ENCODE results near the gene NCKAP1. TPM values are rescaled to one million over a fixed set of nuclear protein-coding genes. Genes with fewer than 3 reads are reported as not detected.

The NCKAP1 gene
- total RNA-seq, 1 experiment from 2014 or later: 112 TPM

DNA sequence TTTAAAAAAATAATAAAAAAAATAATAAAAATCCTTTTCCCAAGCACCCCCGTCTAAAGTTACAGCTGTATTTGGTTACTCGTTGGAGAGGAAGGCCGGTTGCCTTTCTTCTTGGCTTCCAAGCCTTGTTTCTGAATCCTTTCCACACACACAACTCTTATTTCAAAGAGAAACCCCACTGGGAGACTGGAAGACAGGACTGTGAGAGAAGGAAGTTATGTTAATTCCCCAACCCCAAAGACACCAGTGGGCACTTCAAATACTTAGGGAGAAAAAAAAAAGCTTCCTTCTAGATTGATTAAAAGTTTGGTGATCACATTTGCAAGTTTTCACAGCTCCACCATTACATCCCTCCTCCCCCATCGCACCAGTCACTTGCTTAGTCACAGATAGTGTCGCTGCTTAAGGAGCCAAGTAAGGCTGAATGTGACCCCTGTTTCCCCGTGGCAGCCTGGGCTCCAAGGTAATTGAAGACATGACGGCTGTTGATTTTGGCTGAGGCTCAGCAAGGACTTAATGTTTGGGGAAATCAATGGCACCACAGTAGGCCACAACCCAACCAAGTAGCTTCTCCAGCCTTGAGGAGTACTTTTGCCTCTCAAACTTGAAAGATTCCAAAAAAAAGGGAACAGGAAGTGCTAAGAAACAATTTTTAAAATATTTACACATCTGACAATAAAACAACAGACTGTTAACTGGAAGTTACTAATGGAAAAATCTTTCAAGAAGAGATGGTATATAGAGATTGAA lies 131.0 kb downstream of the NCKAP1 start:
- Mint-ChIP-seq H3K27me3 (ENCODE audit: low read depth) (no peaks in the 10 kb centered on the region; the same call in 1 of the 2 replicates), H3K9me3 (no peaks in the 10 kb centered on the region), H3K4me1 (peaks cover 10 to 11% of the 10 kb centered on the region in 2 experiments), H3K4me3 (peak overlapping the region in 1 of 2 experiments; percentile 28; a peak in 1 of 5 replicates), H3K36me3 (ENCODE audit: insufficient read depth in 1 of 3, low read depth in 3 of 3) (peaks cover 0 to 15% (median 0%) of the 10 kb centered on the region in 3 experiments; a peak in 6 of 7 replicates), H3K27ac (peak overlapping the region; percentile 13 to 95 (median 87))
- Histone ChIP-seq H3K27me3 (ENCODE audit: insufficient read depth, low read length) (no peaks in the 10 kb centered on the region), H2BK12ac (ENCODE audit: insufficient read length, low read depth, low read length) (no peak overlapping the region), H4K5ac (ENCODE audit: insufficient read length, low read depth, low read length) (no peak overlapping the region), H2AFZ (ENCODE audit: low read length) (no peak overlapping the region), H3K14ac (ENCODE audit: insufficient read depth, low read length) (no peak overlapping the region), H3K4ac (ENCODE audit: low read depth, low read length) (no peak overlapping the region), H3K27ac (ENCODE audit: insufficient read length, low read depth, low read length) (no peak overlapping the region), H4K8ac (replicated peaks; ENCODE audit: insufficient read length, low read depth, low read length) (no peak overlapping the region), H3K18ac (ENCODE audit: insufficient read length, low read depth, low read length) (no peak overlapping the region), H3K9ac (ENCODE audit: extremely low read depth, insufficient read length, low read length) (no peak overlapping the region), H3K9me3 (ENCODE audit: control insufficient read depth, low read depth, low read length) (no peaks in the 10 kb centered on the region), H3K79me2 (ENCODE audit: insufficient read depth, low read length) (no peaks in the 10 kb centered on the region), H4K20me1 (ENCODE audit: control insufficient read depth, insufficient read depth, insufficient read length) (no peaks in the 10 kb centered on the region), H2BK5ac (ENCODE audit: insufficient read length, low read length) (no peak overlapping the region), H3K23ac (ENCODE audit: insufficient read length, low read depth, low read length) (no peak overlapping the region), H3K23me2 (ENCODE audit: insufficient read length, low read depth, low read length, poor library complexity, severe bottlenecking) (no peaks in the 10 kb centered on the region), H2BK120ac (ENCODE audit: low read depth, low read length, poor library complexity, severe bottlenecking) (no peak overlapping the region), H3T11ph (ENCODE audit: low read length) (no peak overlapping the region), H2AK5ac (ENCODE audit: insufficient read length, low read length) (no peak overlapping the region), H3K56ac (ENCODE audit: insufficient read length, low read depth, low read length) (no peak overlapping the region), H3K4me1 (ENCODE audit: insufficient read depth, low read length) (no peaks in the 10 kb centered on the region; the same call in 1 of the 2 replicates), H4K91ac (ENCODE audit: insufficient read length, low read depth, low read length) (no peak overlapping the region), H2BK20ac (ENCODE audit: low read depth, low read length, poor library complexity, severe bottlenecking) (no peak overlapping the region), H3K4me2 (ENCODE audit: insufficient read depth, insufficient read length, low read length) (peak overlapping the region; percentile 5), H2BK15ac (ENCODE audit: low read depth, low read length) (no peak overlapping the region), H3K79me1 (ENCODE audit: insufficient read depth, low read depth, low read length, poor library complexity, severe bottlenecking) (no peaks in the 10 kb centered on the region)
- DNase-seq: peak; percentile 63
- no CpG with 5 or more reads among the region's 7 CpGs for WGBS (ENCODE audit: extremely low coverage, insufficient read length, low lambda C conversion rate)
- TF ChIP-seq, protein P1, sequence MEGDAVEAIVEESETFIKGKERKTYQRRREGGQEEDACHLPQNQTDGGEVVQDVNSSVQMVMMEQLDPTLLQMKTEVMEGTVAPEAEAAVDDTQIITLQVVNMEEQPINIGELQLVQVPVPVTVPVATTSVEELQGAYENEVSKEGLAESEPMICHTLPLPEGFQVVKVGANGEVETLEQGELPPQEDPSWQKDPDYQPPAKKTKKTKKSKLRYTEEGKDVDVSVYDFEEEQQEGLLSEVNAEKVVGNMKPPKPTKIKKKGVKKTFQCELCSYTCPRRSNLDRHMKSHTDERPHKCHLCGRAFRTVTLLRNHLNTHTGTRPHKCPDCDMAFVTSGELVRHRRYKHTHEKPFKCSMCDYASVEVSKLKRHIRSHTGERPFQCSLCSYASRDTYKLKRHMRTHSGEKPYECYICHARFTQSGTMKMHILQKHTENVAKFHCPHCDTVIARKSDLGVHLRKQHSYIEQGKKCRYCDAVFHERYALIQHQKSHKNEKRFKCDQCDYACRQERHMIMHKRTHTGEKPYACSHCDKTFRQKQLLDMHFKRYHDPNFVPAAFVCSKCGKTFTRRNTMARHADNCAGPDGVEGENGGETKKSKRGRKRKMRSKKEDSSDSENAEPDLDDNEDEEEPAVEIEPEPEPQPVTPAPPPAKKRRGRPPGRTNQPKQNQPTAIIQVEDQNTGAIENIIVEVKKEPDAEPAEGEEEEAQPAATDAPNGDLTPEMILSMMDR (conservative IDR thresholded peaks at IDR 0.05): no peak

All from H9 (cell line).